GM19372 (cell line): ENCODE measurements around the gene TALDO1.

Source experiments
- ATAC-seq: cut with Tn5 transposase; IDR thresholded peaks from one replicate; pipeline ENCODE4 v1.9.1; 2021; ENCODE audit warnings: mild to moderate bottlenecking, low read depth, moderate library complexity; ENCODE audit not compliant: unreplicated experiment

The TALDO1 gene

GRCh38 chr11:766106-766935 is 19.1 kb downstream of the TALDO1 start:
- ATAC-seq, result no peak

GRCh38 chr11:766936-767210 is 19.6 kb downstream of the TALDO1 start:
- ATAC-seq, result no peak

GRCh38 chr11:767238-767637 is 20.0 kb downstream of the TALDO1 start:
- ATAC-seq, result no peak

- ATAC-seq, result no peak
These were observed 22.8 kb downstream of the TALDO1 start for GRCh38 chr11:769887-770641.

GRCh38 chr11:770642-771616 is 23.7 kb downstream of the TALDO1 start:
- ATAC-seq, result no peak

- no peak for ATAC-seq
These were observed 24.4 kb downstream of the TALDO1 start for GRCh38 chr11:771617-772204.

GRCh38 chr11:772429-773390 is 25.4 kb downstream of the TALDO1 start:
- ATAC-seq, result no peak

- ATAC-seq, result no peak
These were observed 26.2 kb downstream of the TALDO1 start for GRCh38 chr11:773425-773824.

- no peak for ATAC-seq
These were observed 26.6 kb downstream of the TALDO1 start for GRCh38 chr11:773830-774229.

GRCh38 chr11:774873-775592 is 27.8 kb downstream of the TALDO1 start:
- ATAC-seq, result no peak

- ATAC-seq, result no peak
These were observed 28.9 kb downstream of the TALDO1 start for GRCh38 chr11:776263-776560.

- peak; percentile 11 for ATAC-seq
These were observed 29.5 kb downstream of the TALDO1 start for GRCh38 chr11:776561-777287.

GRCh38 chr11:777288-778255 is 30.3 kb downstream of the TALDO1 start, which contains the start of gene GATD1:
Gene GATD1, minus strand, starts transcription at chr11:777487. Its CDS starts 25 bp downstream, at chr11:777462.
- peak; percentile 89 for ATAC-seq

GRCh38 chr11:778976-779954 is 32.0 kb downstream of the TALDO1 start:
- ATAC-seq, result no peak

GRCh38 chr11:779955-780532 is 32.8 kb downstream of the TALDO1 start:
- no peak for ATAC-seq
